Osteocyte (in vitro differentiated cells): ENCODE results near the gene KLRK1. TPM values are rescaled to one million over a fixed set of nuclear protein-coding genes. Genes with fewer than 3 reads are reported as not detected.
"Not testable (repeated sequence)": the region's sequence is repeated elsewhere in the genome, so short reads cannot be mapped to it uniquely, and the experiment has no call there.

Experiments
- DNase-seq: peaks from one replicate; pipeline ENCODE4 v3.0.0; 2021; ENCODE audit warnings: mixed read lengths; ENCODE audit not compliant: unreplicated experiment; ENCODE audit errors: extremely low spot score
- H3K27ac Mint-ChIP-seq: one replicate; pipeline ENCODE4 v1.8.0; 2021; ENCODE audit warnings: mild to moderate bottlenecking, mixed read lengths; ENCODE audit not compliant: unreplicated experiment
- H3K27me3 Mint-ChIP-seq: one replicate; pipeline ENCODE4 v1.8.0; 2021; ENCODE audit warnings: mixed read lengths; ENCODE audit not compliant: unreplicated experiment
- H3K36me3 Mint-ChIP-seq: one replicate; pipeline ENCODE4 v1.8.0; 2021; ENCODE audit warnings: mixed read lengths; ENCODE audit not compliant: unreplicated experiment
- H3K4me1 Mint-ChIP-seq: one replicate; pipeline ENCODE4 v1.8.0; 2021; ENCODE audit warnings: mixed read lengths; ENCODE audit not compliant: unreplicated experiment
- H3K4me3 Mint-ChIP-seq: one replicate; pipeline ENCODE4 v1.8.0; 2021; ENCODE audit warnings: mild to moderate bottlenecking, moderate library complexity, mixed read lengths; ENCODE audit not compliant: unreplicated experiment
- H3K9me3 Mint-ChIP-seq: one replicate; pipeline ENCODE4 v1.8.0; 2021; ENCODE audit warnings: mixed read lengths; ENCODE audit not compliant: unreplicated experiment
- total RNA-seq: library from RNA; stranded (reverse); gene quantifications from 2 replicates; pipeline ENCODE4 v1.2.1, GENCODE V29; 2021
- TF ChIP-seq, protein P1 (sequence below): fragments of 200-600 bp; sonication (generic); IDR thresholded peaks from 2 replicates; pipeline ENCODE4 v1.5.0; 2021; ENCODE audit warnings: antibody characterized with exemption, mild to moderate bottlenecking, moderate library complexity

Gene KLRK1
- total RNA-seq, 1 donor from 2014 or later: 3.2 TPM

DNA sequence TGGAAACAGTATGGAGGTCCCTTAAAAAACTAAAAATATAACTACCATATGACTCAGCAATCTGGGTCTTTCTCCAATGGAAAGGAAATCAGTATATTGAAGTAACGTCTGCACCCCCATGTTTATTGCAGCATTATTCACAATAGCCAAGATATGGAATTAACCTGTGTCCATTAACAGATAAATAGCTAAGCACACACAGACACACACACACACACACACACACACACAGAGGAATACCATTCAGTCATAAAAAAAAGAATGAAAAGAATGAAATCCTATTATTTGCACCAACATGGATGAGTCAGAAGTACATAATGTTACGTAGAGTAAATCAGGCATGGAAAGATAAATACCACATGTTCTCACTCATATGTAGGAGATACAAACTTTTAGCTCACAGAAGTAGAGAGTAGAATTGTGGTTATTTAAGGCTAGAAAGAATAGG lies 4.7 kb downstream of the KLRK1 start:
- Mint-ChIP-seq H3K36me3 (peaks cover 20% of the 10 kb centered on the region), H3K27ac (peak overlapping the region; percentile 86), H3K4me1 (peaks cover 51% of the 10 kb centered on the region), H3K4me3 (no peak overlapping the region), H3K27me3 (no peaks in the 10 kb centered on the region), H3K9me3 (peaks cover 15% of the 10 kb centered on the region)
- no peak for DNase-seq
- TF ChIP-seq, protein P1, sequence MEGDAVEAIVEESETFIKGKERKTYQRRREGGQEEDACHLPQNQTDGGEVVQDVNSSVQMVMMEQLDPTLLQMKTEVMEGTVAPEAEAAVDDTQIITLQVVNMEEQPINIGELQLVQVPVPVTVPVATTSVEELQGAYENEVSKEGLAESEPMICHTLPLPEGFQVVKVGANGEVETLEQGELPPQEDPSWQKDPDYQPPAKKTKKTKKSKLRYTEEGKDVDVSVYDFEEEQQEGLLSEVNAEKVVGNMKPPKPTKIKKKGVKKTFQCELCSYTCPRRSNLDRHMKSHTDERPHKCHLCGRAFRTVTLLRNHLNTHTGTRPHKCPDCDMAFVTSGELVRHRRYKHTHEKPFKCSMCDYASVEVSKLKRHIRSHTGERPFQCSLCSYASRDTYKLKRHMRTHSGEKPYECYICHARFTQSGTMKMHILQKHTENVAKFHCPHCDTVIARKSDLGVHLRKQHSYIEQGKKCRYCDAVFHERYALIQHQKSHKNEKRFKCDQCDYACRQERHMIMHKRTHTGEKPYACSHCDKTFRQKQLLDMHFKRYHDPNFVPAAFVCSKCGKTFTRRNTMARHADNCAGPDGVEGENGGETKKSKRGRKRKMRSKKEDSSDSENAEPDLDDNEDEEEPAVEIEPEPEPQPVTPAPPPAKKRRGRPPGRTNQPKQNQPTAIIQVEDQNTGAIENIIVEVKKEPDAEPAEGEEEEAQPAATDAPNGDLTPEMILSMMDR: no peak

DNA sequence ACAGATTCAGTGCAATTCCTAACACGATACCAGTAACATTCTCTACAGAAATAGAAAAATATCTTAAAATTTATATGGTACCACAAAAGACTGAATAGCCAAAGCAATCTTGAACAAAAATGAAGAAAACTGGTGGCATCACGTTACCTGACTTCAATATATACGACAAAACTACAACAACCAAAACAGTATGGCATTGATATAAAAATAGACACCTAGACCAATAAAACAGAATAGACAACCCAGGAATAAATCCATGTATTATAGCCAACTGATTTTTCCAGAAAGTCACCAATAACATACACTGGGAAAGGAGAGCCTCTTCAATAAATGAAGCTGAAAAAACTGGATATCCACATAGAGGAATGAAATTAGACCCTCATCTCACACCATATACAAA lies 5.7 kb downstream of the KLRK1 start:
- Mint-ChIP-seq H3K36me3 (peaks cover 20% of the 10 kb centered on the region), H3K27me3 (no peaks in the 10 kb centered on the region), H3K9me3 (peaks cover 15% of the 10 kb centered on the region), H3K4me3 (no peak overlapping the region), H3K4me1 (peaks cover 41% of the 10 kb centered on the region), H3K27ac (peak overlapping the region; percentile 86)
- TF ChIP-seq, protein P1: no peak
- DNase-seq: no peak

DNA sequence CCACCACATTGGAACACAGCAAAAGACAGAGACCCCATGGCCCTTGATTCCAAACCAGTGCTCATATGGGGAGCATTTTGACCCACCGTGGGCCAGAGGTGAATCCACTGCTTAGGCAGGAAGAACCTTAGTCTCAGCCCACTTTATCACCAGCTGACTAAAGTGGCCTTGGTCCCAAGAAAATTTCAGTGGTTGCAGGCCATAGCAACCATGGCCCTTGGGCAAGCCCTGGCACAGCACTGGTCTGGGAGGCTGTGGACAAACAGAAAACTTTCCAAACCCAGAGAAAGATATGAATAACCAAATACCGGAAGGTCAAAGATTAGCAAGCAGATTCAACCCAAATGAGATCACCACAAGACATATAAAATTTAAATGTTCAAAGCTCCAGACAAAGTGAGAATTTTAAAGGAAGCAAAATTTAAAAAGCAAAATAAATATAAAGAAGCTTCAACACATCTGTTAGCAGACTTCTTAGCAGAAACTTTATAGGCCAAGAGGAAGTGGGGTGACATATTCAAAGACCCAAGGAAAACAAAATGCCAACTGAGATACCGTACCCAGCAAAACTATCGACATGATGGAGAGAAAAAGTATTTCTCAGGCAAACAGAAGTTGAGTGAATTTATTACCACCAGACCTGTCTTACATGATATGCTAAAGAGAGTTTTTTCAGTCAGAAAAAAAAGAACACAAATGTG lies 7.8 kb downstream of the KLRK1 start:
- TF ChIP-seq, protein P1: no peak
- Mint-ChIP-seq H3K4me1 (peaks cover 29% of the 10 kb centered on the region), H3K4me3 (no peak overlapping the region), H3K9me3 (peaks cover 15% of the 10 kb centered on the region), H3K27me3 (no peaks in the 10 kb centered on the region), H3K27ac (peak overlapping the region; percentile 63), H3K36me3 (peaks cover 22% of the 10 kb centered on the region)
- DNase-seq: no peak

DNA sequence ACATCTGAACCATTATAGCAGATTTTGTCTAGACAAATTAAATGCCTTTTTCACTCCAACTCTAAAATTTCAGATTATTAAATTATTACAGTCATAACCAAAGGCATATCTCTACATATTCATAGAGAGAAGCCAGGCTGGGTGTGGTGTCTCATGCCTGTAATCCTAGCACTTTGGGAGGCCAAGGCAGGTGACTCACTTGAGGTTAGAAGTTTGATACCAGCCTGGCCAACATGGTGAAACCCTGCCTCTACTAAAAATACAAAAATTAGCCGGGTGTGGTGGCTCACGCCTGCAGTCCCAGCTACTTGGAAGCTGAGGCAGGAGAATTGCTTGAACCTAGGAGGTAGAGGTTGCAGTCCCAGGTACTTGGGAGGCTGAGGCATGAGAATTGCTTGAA lies 11.1 kb downstream of the KLRK1 start:
- not testable (repeated sequence) for H3K27ac Mint-ChIP-seq, DNase-seq, H3K27me3 Mint-ChIP-seq, H3K4me3 Mint-ChIP-seq, H3K9me3 Mint-ChIP-seq, H3K4me1 Mint-ChIP-seq
- H3K36me3 Mint-ChIP-seq: peaks cover 18% of the 10 kb centered on the region

DNA sequence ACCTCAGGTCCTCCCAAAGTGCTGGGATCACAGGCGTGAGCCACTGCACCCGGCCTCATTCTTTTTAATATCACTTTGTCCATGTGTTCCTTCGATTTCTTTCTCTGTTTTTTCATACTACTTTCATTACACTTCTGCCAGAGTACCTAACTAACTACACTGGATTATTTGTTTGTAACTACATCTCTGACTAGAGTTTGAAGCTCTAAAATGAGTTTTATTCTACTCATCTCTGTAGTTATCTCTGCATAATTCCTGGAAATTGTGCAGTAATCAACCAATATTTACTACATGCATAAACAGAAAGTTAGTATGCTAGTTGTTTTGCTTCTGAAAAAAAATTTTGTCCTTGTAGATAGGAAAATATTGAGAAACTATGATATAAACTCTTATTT lies 15.2 kb downstream of the KLRK1 start:
- Mint-ChIP-seq H3K27me3 (no peaks in the 10 kb centered on the region), H3K4me1 (peaks cover 11% of the 10 kb centered on the region), H3K27ac (no peak overlapping the region), H3K36me3 (peaks cover 27% of the 10 kb centered on the region), H3K9me3 (peaks cover 5% of the 10 kb centered on the region), H3K4me3 (no peak overlapping the region)
- DNase-seq: no peak
- TF ChIP-seq, protein P1: no peak
